NCI-H82 (cell line): ENCODE results near the gene CCDC137.
"Not testable (repeated sequence)": the region's sequence is repeated elsewhere in the genome, so short reads cannot be mapped to it uniquely, and the experiment has no call there.

Experiments used
- DNase-seq: peaks from one replicate; lab custom pipeline; 2025; lab: John Stamatoyannopoulos, UW

CCDC137 gene

DNA sequence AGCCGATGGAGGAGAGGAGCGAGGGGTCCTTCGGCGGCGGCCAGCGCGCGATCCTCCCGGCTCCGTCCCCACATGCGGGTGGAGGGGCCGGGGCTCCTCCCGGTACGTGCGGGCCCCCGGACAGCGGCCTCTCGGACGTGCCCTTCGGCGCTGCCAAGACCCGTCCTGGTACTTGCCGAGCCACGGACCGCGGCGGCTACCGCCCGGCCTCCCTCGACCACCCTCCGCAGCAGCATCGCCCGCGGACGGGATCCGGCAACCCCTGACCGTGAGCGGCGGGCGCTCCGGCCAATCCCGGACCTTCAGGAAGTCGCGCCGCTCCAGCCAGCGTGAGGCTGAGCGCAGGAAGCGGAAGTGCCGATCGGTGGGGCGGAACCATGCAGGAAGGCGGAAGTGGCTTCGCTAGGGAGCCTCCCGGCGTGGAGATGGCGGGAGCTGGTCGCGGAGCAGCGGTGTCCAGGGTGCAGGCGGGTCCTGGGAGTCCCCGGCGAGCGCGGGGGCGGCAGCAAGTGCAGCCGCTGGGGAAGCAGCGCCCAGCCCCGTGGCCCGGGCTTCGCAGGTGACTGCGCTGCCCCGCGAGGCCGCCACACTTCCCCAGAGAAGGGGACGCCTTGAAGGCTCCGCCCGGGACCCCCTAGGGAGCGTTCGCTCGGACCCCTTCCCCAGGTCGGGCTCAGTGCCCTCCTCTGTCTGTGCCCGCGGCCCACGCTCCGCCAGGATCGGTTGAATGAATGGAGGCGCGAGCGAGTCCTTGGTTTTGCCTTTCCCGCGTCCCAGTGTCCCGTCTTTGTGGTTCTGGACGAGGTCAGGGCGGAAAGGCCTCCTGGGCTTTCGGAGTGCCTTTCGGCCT, at the start of gene CCDC137, which contains the start of gene OXLD1:
Gene CCDC137 (plus strand): TSS at position 396 of the 850 bp plus-strand sequence. CDS start 30 bp downstream, at position 426.
Gene OXLD1 (minus strand): TSS at position 264 of the 850 bp plus-strand sequence. CDS start 28 bp downstream, at position 236.
- peak; percentile 98 for DNase-seq

GRCh38 chr17:81616877-81617276, 49.7 kb upstream of the CCDC137 start:
- DNase-seq = no peak

DNA sequence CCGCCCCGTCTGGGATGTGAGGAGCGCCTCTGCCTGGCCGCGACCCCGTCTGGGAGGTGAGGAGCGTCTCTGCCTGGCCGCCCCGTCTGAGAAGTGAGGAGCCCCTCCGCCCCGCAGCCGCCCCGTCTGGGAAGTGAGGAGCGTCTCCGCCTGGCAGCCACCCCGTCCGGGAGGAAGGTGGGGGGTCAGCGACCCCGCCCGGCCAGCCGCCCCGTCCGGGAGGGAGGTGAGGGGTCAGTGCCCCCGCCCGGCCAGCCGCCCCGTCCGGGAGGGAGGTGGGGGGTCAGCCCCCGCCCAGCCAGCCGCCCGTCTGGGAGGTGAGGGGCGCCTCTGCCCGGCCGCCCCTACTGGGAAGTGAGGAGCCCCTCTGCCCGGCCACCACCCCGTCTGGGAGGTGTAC, 48.2 kb upstream of the CCDC137 start:
- not testable (repeated sequence) for DNase-seq

- no peak for DNase-seq
Observed at GRCh38 chr17:81621494-81622130, 44.9 kb upstream of the CCDC137 start.

DNA sequence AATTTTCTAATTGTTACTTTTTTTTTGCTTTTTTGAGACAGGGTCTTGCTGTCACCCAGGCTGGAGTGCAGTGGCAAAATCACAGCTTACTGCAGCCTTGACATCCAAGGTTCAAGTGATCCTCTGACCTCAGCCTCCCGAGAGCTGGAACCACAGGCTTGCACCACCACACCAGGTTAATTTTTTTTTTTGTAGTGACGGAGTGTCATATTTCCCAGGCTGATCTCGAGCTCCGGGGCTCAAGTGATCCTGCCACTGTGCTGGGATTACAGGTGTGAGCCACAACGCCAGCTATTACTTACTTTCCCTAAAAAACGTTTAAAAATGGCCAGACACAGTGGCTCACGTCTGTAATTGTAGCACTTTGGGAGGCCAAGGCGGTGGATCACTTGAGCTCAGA, 36.3 kb upstream of the CCDC137 start:
- no peak for DNase-seq

DNA sequence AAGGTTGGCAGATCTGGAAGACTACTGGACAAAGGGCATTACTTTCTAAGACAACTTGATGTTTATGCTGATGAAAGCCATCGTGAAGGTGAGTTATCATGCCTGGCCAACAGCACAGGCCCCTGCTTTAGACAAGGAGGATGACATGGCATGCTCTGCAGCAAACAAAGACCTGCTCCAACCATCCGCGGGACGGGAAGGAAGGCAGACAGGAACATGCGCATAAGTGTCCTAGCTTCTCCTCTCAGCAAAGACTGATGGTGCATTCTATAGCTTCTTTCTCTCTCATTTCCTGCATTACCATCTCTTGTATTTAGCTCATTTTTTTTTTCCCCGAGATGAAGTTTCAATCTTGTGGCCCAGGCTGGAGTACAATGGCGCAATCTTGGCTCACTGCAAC, 35.1 kb upstream of the CCDC137 start:
- DNase-seq = no peak

- no peak for DNase-seq
Observed at GRCh38 chr17:81635431-81635830, 31.1 kb upstream of the CCDC137 start.

GRCh38 chr17:81635973-81636504, 30.5 kb upstream of the CCDC137 start:
- DNase-seq = no peak

DNA sequence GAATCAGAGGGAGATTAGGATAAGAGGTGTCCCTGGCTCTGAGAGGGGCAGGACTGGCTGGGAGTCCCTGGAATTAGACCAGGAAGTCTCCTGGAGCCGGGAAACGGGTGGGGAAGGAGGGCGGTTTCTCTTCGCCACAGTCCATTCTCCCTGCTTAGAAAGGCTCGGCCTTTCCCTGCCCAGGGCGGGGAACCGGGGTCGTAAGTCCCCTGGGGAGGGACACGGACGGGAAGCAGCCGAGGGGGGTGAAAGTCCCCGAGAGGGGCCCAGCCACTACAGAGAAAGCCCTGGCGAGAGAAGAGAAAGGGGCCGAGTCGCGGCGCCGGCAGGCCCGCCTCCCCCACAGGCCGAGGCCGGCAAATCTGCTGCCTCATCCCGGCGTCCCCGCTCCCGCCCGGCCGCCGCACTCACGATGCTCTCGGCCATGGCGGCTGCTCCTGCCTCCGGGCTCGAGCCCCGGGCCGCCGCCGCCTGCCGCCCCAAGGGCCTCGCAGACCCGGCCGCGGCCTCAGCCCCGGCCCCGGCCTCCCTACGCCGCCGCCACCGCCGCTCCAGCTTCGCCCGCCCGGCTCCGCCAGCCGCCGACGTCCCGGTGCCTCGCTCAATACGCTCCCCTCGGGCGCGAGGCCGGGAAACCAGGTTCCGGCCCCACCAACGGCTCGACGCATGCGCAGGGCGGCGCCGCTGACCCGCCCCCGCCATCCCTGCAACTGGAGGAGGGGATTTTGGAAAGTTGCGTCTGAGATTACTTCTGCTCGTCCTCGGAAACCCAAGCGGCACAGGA, 29.8 kb upstream of the CCDC137 start, which contains the start of the genes NPLOC4 and TSPAN10:
Gene NPLOC4 (minus strand): TSS at position 608 of the 784 bp plus-strand sequence. CDS start 182 bp downstream, at position 426.
Gene TSPAN10 (plus strand): TSS at position 692 of the 784 bp plus-strand sequence. CDS start 5,217 bp downstream, outside the sequence.
- peak; percentile 93 for DNase-seq

GRCh38 chr17:81638683-81639082, 27.9 kb upstream of the CCDC137 start:
- no peak for DNase-seq

GRCh38 chr17:81640011-81640410, 26.5 kb upstream of the CCDC137 start:
- no peak for DNase-seq

- DNase-seq = peak; percentile 38
Observed at GRCh38 chr17:81641825-81642489, 24.6 kb upstream of the CCDC137 start.

GRCh38 chr17:81644496-81644895, 22.0 kb upstream of the CCDC137 start:
- no peak for DNase-seq

DNA sequence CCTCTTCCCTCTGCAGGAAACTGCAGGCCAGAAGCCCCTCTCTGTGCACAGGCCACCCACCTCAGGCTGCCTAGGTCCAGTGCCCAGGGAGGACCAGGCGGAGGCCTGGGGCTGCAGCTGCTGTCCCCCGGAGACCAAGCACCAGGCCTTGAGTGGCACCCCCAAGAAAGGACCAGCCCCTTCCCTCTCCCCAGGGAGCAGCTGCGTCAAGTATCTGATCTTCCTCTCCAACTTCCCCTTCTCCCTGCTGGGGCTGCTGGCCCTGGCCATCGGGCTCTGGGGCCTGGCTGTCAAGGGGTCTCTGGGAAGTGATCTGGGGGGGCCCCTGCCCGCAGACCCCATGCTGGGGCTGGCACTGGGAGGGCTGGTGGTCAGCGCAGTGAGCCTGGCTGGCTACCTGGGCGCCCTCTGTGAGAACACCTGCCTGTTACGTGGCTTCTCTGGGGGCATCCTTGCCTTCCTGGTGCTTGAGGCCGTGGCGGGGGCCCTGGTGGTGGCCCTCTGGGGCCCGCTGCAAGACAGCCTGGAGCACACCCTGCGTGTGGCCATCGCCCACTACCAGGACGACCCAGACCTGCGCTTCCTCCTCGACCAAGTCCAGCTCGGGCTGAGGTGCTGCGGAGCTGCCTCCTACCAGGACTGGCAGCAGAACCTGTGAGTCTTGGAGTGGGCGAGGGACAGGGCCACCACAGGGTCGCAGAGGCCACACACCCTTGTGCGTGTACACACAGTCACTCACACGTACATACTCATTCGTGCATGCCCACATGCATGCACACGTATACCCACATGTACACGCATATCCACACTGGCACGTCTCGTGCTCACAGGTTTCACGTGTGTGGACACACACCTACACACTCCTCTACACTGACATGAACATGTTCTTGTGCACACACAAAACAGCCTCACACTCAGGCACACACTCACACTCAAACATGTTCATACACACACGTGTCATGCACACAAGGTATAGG, 21.3 kb upstream of the CCDC137 start:
- no peak for DNase-seq

DNA sequence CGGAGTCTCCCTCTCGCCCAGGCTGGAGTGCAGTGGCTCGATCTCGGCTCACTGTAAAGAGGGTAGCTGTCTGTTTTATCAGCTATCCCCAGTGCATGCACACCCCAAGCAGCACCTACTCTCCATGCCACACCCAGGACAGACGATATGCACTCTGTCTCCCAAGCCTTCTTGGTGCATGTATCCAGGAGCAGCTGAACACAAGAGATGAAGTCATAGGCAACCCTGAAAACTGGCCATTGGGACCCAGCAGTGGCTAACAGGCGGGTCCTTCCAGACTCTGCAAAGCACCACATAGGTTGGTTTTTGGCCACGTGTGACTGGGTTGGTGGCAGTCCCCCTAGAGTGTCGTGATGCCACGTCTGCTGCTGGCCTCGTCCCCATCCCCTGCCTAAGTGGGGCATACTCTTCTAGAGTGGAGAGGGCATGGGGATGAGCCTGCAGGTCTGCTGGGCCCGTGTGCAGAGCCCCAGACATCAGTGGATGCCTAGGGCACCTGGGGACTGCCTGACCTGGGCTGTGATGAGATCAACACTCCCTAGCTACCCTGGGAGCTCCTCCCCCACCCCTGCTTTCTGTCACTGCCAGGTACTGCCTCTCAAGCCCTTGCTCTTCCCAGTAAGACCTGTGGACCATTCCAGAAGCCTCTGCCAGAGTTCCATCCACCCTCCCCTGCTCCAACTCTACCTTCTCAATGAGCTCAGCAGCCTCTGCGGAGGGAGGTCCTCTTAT, 19.5 kb upstream of the CCDC137 start:
- no peak for DNase-seq

DNA sequence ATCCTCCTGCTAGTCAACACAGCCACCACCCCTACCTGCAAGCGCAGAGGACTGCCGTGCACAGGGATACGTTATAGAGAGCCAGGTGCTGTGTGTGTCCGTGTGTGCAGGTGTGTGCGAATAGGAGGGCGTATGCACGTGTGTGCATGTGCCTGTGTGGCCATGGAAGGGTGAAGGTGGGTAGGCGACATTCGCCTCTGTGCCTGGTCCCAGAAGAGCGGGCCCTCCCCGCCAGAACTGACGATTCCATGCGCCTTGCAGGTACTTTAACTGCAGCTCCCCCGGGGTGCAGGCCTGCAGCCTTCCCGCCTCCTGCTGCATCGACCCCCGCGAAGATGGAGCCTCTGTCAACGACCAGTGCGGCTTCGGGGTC, 18.9 kb upstream of the CCDC137 start:
- DNase-seq = no peak

DNA sequence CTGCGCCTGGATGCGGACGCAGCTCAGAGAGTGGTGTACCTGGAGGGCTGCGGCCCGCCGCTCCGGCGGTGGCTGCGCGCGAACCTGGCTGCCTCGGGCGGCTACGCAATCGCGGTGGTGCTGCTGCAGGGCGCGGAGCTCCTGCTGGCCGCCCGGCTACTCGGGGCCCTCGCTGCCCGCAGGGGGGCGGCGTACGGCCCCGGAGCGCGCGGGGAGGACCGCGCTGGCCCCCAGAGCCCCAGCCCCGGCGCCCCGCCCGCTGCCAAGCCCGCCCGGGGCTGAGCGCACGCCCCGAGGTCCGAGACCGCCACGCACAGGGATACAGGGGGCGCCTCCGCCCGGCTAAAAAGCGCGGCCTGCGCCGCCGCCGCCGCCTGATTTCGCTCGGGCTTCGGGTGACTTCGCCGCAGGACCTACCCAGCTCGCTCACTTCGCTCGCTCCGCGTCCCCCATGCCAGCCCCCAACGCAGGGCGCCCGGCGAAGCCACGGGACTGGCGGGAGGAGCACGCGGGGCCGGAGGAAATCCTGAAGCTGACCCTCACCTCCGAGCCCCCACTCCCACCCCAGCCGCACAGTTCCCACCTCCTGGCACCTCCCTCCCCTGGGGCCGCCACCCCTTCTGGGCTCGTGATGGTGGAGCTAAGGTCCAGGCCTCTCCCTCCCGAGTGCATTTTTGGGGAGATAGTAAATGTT, 18.4 kb upstream of the CCDC137 start:
- no peak for DNase-seq

DNA sequence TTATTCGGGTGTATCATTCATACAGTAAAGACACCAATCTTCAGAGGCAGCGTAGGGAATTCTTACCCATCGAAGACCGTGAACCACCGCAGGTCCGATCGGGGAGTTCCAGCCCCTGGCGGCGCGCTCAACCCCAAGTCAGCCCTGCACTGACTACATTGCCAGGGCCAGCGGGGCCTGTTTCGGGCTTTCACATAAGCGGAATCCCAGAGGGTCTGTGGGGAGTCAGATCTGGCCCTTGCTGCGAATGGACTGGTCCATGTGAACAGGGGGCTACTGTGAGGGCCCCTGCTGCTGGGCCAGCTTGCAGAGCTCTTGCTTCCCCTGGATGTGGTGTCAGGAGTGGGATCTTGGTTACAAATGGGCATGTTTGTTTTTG, 17.8 kb upstream of the CCDC137 start:
- DNase-seq = no peak

GRCh38 chr17:81650951-81651350, 15.6 kb upstream of the CCDC137 start:
- DNase-seq = no peak
